Measurements from ENCODE around the gene ZNF428. TPM values are rescaled to one million over a fixed set of nuclear protein-coding genes. Genes with fewer than 3 reads are reported as not detected.

Gene ZNF428
- polyA plus RNA-seq, 4 donors: 85.7 to 145 (median 117) TPM

DNA sequence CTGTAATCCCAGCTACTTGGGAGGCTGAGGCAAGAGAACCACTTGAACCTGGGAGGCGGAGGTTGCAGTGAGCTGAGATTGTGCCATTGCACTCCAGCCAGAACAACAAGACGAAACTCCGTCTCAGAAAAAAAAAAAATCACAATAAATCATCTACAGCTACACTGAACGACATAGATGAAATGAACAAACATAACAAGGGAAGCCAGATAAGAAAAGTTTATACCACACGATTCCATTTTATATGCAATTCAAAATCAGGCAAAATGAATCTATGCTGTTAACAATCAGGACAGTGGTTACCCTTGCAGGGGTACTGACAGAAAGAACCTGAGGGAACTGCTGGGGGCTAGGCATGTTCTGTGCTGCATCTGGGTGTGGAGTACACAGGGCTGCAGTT lies 49.8 kb downstream of the ZNF428 start:
- no peak for DNase-seq (ENCODE audit: low read depth in 4 of 4, low spot score in 2 of 4)

DNA sequence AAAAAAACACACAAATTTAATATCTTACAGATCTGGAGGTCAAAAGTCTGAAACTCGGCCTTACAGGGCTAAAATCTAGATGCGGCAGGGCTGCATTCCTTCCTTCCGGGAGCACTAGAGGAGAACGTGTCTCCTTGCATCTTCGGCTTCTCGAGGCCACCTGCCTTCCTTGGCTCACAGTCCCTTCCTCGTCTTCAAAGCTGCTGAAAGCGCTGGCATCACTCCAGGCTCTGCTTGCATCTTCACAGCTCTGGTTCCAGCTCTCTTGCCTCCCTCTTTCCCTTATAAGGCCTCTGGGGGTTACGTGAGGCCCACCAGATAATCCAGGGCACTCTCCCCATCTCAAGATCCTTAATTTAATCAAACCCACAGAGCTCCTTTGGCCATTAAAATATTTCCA lies 54.6 kb downstream of the ZNF428 start:
- DNase-seq (ENCODE audit: low read depth in 4 of 4, low spot score in 2 of 4): no peak

DNA sequence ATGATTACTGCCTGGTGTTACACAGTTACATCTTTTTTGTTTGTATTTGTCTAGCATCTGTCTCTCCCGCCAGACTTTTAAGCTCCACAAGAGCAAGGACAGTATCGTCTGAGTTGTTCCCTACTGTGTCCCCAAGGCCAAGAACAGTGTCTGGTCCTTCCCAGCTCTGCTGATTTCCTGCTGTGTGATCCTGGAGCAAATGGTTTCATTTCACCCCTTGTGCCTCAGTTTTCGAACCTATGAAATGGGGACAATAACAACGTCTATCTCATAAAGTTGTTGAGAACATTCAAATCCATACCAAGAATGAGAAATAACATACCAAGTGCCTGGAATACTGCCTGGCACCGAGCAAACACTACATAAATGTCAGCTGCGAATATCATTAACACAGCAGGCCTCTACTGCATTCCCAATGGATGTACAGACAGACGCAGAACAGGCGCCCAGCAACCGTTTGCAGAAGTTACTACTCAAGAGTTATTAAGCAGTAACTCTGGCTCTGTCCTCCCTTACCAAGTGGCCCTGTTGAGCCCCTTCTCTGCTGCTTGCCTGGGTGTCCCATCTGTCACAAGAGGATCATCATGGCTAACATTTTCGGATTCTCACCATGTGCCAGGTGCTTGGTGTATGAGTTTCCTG lies 55.5 kb downstream of the ZNF428 start:
- no peak for DNase-seq (ENCODE audit: low read depth in 4 of 4, low spot score in 2 of 4)

DNA sequence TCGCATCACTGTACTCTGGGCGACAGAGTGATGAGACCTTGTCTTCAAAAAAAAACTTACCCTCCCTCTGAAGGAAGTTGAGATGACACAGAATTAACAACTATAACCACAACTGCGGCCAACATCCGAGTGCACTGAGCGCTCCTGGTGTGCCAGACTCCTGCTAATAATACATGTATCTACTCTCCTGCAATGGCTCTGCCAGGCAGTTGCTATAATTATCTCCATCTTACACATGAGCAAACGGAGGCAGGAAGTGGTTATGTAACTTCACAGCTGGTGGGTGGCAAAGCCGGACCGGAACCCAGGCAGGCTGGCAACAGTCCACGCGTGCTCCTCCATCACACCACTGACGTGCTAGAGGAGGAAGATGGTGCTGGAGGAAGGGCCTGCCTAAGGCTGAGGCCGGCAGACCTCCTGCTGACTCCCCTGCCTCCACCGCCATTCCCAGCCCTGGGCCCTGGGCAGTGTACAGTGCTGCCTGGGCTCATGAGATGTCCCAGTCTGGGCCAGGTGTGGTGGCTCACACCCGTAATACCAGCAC lies 56.7 kb downstream of the ZNF428 start:
- DNase-seq (ENCODE audit: low read depth in 4 of 4, low spot score in 2 of 4): no peak

DNA sequence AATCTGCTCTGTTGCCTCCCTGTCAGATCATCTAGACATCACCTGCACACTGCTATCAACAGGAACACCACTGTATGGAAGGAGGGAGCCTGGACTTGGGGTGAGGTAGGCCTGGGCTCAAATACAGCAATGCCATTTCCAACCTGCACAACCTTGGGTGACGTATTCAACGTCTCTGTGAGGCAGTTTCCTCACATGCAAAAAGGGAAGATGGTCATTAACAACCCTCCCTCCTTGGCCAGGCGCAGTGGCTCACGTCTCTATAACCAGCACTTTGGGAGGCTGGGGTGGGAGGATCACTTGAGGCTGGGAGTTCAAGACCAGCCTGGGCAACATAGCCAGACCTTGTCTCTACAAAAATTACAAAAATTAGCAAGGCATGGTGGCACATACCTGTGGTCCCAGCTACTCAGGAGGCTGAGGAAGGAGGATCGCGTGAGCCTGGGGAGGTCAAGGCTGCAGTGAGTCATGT lies 57.2 kb downstream of the ZNF428 start:
- no peak for DNase-seq (ENCODE audit: low read depth in 4 of 4, low spot score in 2 of 4)

DNA sequence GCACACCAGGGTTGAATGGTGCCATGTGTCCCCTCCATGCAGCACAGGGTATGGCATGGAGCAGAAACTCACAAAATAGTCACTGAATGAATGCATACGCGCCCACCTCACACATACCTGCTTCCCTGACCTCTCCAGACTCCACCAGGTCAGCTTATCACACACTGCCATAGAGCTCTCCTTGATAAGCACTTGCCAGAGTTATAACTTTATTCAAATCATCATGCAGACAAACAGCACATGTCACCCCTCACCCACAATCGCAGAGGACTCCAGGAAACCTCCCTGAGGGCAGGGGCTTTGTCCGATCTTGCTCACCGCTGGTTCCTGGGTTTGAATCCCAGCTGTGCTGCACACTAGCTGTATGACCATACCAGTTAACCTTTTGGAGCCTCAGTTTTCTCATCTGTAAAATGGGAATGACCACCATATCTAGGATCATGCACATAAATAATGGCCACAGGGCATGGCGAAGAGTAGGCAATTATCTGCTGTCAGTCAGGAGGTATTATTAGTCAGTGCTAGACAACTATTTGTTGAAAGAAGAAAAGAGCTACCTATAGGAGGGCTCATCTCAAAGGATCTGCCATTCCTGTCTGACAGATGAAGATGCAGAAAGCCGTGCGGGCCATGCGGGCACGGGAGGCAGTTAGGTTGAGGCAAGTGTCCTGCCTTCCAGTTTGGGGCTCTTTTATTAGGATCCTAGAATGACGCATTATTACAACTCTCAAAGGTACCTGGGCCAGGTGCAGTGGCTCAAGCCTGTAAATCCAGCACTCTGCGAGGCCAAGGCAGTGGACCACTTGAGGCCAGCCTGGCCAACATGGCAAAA lies 58.1 kb downstream of the ZNF428 start:
- no peak for DNase-seq (ENCODE audit: low read depth in 4 of 4, low spot score in 2 of 4)

DNA sequence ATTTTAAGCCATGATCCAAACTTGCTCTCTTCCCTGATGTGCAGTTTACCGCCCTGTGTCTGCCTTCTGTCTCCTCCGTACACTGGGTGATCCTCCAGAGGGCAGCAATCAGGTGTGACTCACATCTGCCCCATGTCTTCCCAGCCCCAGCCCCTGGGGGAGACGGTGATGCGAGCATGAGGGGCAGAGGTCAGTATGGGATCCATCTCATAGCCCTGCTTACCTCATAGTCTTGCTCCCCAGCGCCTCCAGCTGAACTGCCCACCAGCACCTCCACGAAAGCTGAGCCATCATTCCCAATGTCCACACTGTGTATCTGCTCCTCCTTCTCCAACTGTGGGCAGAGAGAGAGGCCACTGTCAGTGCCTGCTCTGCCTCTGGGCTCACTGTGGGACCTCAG lies 58.7 kb downstream of the ZNF428 start:
- DNase-seq (ENCODE audit: low read depth in 4 of 4, low spot score in 2 of 4): no peak

Other genes starting within 250 kb of the ZNF428 start
- gene TEX101, start 204.7 kb downstream of the ZNF428 start, polyA plus RNA-seq (ENCODE audit: insufficient read length in 4 of 4): under 1 TPM in 1 of 4 donors, not detected in 3; 0.06 TPM
- gene LYPD3, start 154.0 kb downstream of the ZNF428 start, polyA plus RNA-seq (ENCODE audit: insufficient read length in 4 of 4): 1 to 10 TPM; 1.4 to 3.4 (median 1.9) TPM
- 10 to 100 TPM in 2 of 4 donors, 1 to 10 TPM in 2; 7.1 to 14.1 (median 10.7) TPM for gene PHLDB3, start 114.9 kb downstream of the ZNF428 start, polyA plus RNA-seq (ENCODE audit: insufficient read length in 4 of 4)
- gene ETHE1, start 92.4 kb downstream of the ZNF428 start, polyA plus RNA-seq (ENCODE audit: insufficient read length in 4 of 4): 10 to 100 TPM; 25.9 to 31.4 (median 26.7) TPM
- gene ZNF575, start 86.4 kb downstream of the ZNF428 start, polyA plus RNA-seq (ENCODE audit: insufficient read length in 4 of 4): 1 to 10 TPM; 1.9 to 3.4 (median 2.4) TPM
- gene XRCC1, start 44.1 kb downstream of the ZNF428 start, polyA plus RNA-seq (ENCODE audit: insufficient read length in 4 of 4): 10 to 100 TPM; 61.7 to 75.0 (median 62.2) TPM
- 10 to 100 TPM; 17.8 to 25.7 (median 18.7) TPM for gene PINLYP, start 43.8 kb downstream of the ZNF428 start, polyA plus RNA-seq (ENCODE audit: insufficient read length in 4 of 4)
- gene IRGQ, start 23.5 kb downstream of the ZNF428 start, polyA plus RNA-seq (ENCODE audit: insufficient read length in 4 of 4): 10 to 100 TPM; 10.6 to 22.6 (median 16.5) TPM
- 10 to 100 TPM; 10.8 to 17.6 (median 13.7) TPM for gene ZNF576, start 23.0 kb downstream of the ZNF428 start, polyA plus RNA-seq (ENCODE audit: insufficient read length in 4 of 4)
- gene SRRM5, start 7.5 kb downstream of the ZNF428 start, polyA plus RNA-seq (ENCODE audit: insufficient read length in 4 of 4): 1 to 10 TPM in 2 of 4 donors, under 1 TPM in 2; 0.31 to 2.4 (median 1.2) TPM
- 10 to 100 TPM; 43.2 to 56.9 (median 54.9) TPM for gene CADM4, start 20.2 kb upstream of the ZNF428 start, polyA plus RNA-seq (ENCODE audit: insufficient read length in 4 of 4)
- gene PLAUR, start 50.5 kb upstream of the ZNF428 start, polyA plus RNA-seq (ENCODE audit: insufficient read length in 4 of 4): 10 to 100 TPM in 2 of 4 donors, 1 to 10 TPM in 2; 6.7 to 14.2 (median 10.4) TPM
- not detected for gene IRGC, start 96.4 kb upstream of the ZNF428 start, polyA plus RNA-seq (ENCODE audit: insufficient read length in 4 of 4)
- gene SMG9, start 135.3 kb upstream of the ZNF428 start, polyA plus RNA-seq (ENCODE audit: insufficient read length in 4 of 4): 10 to 100 TPM; 35.7 to 77.9 (median 58.0) TPM
- 1 to 10 TPM in 3 of 4 donors, under 1 TPM in 1; 0.90 to 2.6 (median 2.2) TPM for gene KCNN4, start 161.3 kb upstream of the ZNF428 start, polyA plus RNA-seq (ENCODE audit: insufficient read length in 4 of 4)
- gene LYPD5, start 182.8 kb upstream of the ZNF428 start, polyA plus RNA-seq (ENCODE audit: insufficient read length in 4 of 4): under 1 TPM; 0.29 to 0.56 (median 0.40) TPM
- gene ZNF283, start 207.7 kb upstream of the ZNF428 start, polyA plus RNA-seq (ENCODE audit: insufficient read length in 4 of 4): 10 to 100 TPM; 12.0 to 22.0 (median 15.3) TPM